K562 (cell line): ENCODE data around the gene RNF215. TPM values are rescaled to one million over a fixed set of nuclear protein-coding genes. Genes with fewer than 3 reads are reported as not detected.

Source experiments
- ARID1B ChIP-seq: fragments of 450-650 bp; IDR thresholded peaks from 2 replicates; pipeline ENCODE4 v1.6.1; 2016; ENCODE audit warnings: antibody characterized with exemption, mild to moderate bottlenecking, inconsistent platforms
- C11orf30 ChIP-seq: fragments of 450-650 bp; IDR thresholded peaks from 2 replicates; pipeline ENCODE4 v1.6.1; 2016; ENCODE audit warnings: low read depth, mild to moderate bottlenecking
- ELF4 ChIP-seq: fragments of 450-650 bp; formaldehyde crosslinking; IDR thresholded peaks from 2 replicates; pipeline ENCODE4 v1.4.0; 2022; ENCODE audit warnings: missing genetic modification characterization
- FOXJ3 ChIP-seq: sonication (generic); formaldehyde crosslinking; IDR thresholded peaks from 2 replicates; pipeline ENCODE4 v1.4.0; 2020; ENCODE audit warnings: mild to moderate bottlenecking, missing genetic modification reagents
- FOXK2 ChIP-seq, 2 experiments: fragments of 450-650 bp; IDR thresholded peaks in 1 of 2; conservative IDR thresholded peaks in 1 of 2; 2 replicates each; pipeline ENCODE4 v1.6.1; 2016; ENCODE audit warnings: low read depth in 2 of 2, mild to moderate bottlenecking in 1 of 2
- HDGF ChIP-seq: fragments of 450-650 bp; IDR thresholded peaks from 2 replicates; pipeline ENCODE4 v1.6.1; 2016
- MTA2 ChIP-seq: fragments of 450-650 bp; IDR thresholded peaks from 2 replicates; pipeline ENCODE4 v1.6.1; 2016; ENCODE audit warnings: low read depth
- POLR2H ChIP-seq: IDR thresholded peaks from 2 replicates; pipeline ENCODE4 v1.6.1; 2016; ENCODE audit warnings: missing genetic modification characterization, low read depth, mild to moderate bottlenecking, control low read depth, missing compliant biosample characterization, moderate library complexity
- RAD21 ChIP-seq, 2 experiments: fragments of 250-450 bp in 1 of 2; fragments of 450-650 bp in 1 of 2; sonication (Bioruptor Pico) in 1 of 2; formaldehyde crosslinking in 1 of 2; IDR thresholded peaks in 1 of 2; conservative IDR thresholded peaks in 1 of 2; 2 replicates each; pipeline versions ENCODE4 v1.4.0 to v1.8.0; 2020 to 2022; ENCODE audit warnings: mild to moderate bottlenecking in 2 of 2, moderate library complexity in 1 of 2
- RBBP5 ChIP-seq: fragments of 200-600 bp; sonication (generic); IDR thresholded peaks from 2 replicates; pipeline ENCODE4 v1.6.1; 2012; ENCODE audit warnings: borderline replicate concordance, mild to moderate bottlenecking, low read length, control low read depth, inconsistent platforms; ENCODE audit not compliant: insufficient read depth, poor library complexity, severe bottlenecking
- SMARCE1 ChIP-seq: fragments of 450-650 bp; IDR thresholded peaks from 2 replicates; pipeline ENCODE4 v1.7.1; 2016; ENCODE audit warnings: mild to moderate bottlenecking
- SPI1 ChIP-seq: IDR thresholded peaks from 2 replicates; pipeline ENCODE4 v1.6.1; 2011; ENCODE audit warnings: low read depth, low read length, control low read depth, borderline replicate concordance
- TAF1 ChIP-seq: IDR thresholded peaks from 2 replicates; pipeline ENCODE4 v1.6.1; 2011; ENCODE audit warnings: mild to moderate bottlenecking, low read length, moderate library complexity; ENCODE audit not compliant: insufficient read depth, control insufficient read depth, severe bottlenecking; ENCODE audit errors: extremely low read depth
- TEAD1 ChIP-seq, 2 experiments: fragments of 450-650 bp in 1 of 2; sonication (generic) in 1 of 2; formaldehyde crosslinking; IDR thresholded peaks; 2 replicates each; pipeline versions ENCODE4 v1.4.0 to v1.8.0; 2020 to 2022; ENCODE audit warnings: mild to moderate bottlenecking in 2 of 2, missing genetic modification reagents in 1 of 2
- YY1 ChIP-seq, 3 experiments: IDR thresholded peaks; 2 replicates each; pipeline ENCODE4 v1.6.1; 2011; ENCODE audit warnings: low read length in 2 of 3, mild to moderate bottlenecking in 2 of 3, moderate library complexity in 2 of 3, borderline replicate concordance in 1 of 3, control low read depth in 1 of 3, low read depth in 1 of 3; ENCODE audit not compliant: insufficient read depth in 3 of 3, insufficient replicate concordance in 2 of 3, control insufficient read depth in 1 of 3, insufficient read length in 1 of 3; ENCODE audit errors: extremely low read depth in 1 of 3
- ZNF232 ChIP-seq: sonication (generic); formaldehyde crosslinking; IDR thresholded peaks from 2 replicates; pipeline ENCODE4 v1.8.0; 2022; ENCODE audit warnings: mild to moderate bottlenecking, missing genetic modification reagents
- polyA plus RNA-seq, 8 experiments: library from polyadenylated mRNA; depleted of rRNA in 4 of 8; stranded (reverse) in 5 of 8; unstranded in 3 of 8; fragments of >200 nt; fragmentation: Nextera tagmentation in 2 of 8; fragmentation: Illumina TruSeq in 1 of 8; extraction: Ambion mirVana in 2 of 8; extraction: Trizol in 1 of 8; gene quantifications; 2 replicates each; pipeline versions ENCODE4 v1.2.1 to v1.2.3, GENCODE V29; 2011 to 2014; ENCODE audit warnings: inconsistent platforms in 1 of 8, missing spikeins in 1 of 8
- total RNA-seq, 7 experiments: library from RNA; depleted of rRNA in 6 of 7; stranded (reverse); fragments of >200 nt in 6 of 7; fragmentation: Illumina TruSeq in 2 of 7; extraction: Trizol in 2 of 7; gene quantifications; 2 replicates each; pipeline versions ENCODE4 v1.2.1 to v1.2.3, GENCODE V29; 2011 to 2021; ENCODE audit warnings: low replicate concordance in 1 of 7
- TF ChIP-seq, protein P1 (sequence below), 3 experiments: fragments of 200-800 bp in 1 of 3; sonication (Bioruptor generic) in 1 of 3; sonication (generic) in 1 of 3; formaldehyde crosslinking in 1 of 3; IDR thresholded peaks; 2 replicates each; pipeline versions ENCODE4 v1.6.1 to v1.8.0; 2016 to 2022; ENCODE audit warnings: mild to moderate bottlenecking in 2 of 3, missing compliant biosample characterization in 2 of 3, missing genetic modification characterization in 2 of 3, missing genetic modification reagents in 1 of 3
- TF ChIP-seq, protein P2 (sequence below): fragments of 450-650 bp; conservative IDR thresholded peaks from 2 replicates; pipeline ENCODE4 v1.6.1; 2016; ENCODE audit warnings: missing genetic modification characterization, low read depth, mild to moderate bottlenecking, control low read depth, missing compliant biosample characterization

RNF215 gene
- total and polyA plus RNA-seq, 9 of the 15 experiments (the other 6 are each of a cell fraction or from before 2014, with no cell fraction given), result 0.08 to 9.8 (median 2.7) TPM

DNA sequence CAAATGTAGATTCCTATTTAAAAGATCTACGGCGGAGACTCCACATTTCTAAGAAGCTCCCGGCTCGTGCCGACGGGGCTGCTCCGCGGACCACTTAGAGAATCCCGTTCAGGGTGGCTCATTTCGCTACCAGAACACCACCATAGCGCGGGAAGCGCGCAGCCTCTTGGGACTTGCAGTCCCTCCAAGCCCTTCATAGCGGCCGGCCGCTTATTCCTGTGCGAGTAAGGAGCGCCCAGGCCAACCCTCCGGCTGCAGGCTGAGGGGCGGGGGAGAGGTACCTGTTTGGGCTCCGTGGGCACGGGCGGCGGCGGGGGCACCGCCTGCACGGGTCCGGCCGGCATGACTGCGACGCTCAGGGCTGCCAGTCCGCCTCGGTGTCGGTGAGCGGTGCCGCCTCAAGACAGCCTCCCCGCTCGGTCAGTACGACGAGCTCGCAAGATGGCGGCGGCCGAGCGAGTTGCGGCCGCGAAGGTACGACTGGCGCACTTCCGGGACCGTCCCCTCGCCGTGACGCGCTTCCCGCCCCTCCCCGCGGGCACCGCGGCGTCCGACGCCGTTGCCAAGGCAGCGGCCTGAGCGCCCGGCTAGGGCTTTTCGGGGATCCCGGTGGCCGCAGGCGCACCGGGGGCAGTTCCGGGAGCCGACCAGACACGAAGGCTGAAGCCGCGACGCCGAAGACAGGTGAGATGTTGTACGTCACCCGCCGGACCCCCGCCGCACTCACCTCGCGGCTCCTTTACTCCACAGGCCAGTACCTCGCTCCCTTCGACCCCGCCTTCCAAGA lies 30.6 kb downstream of the RNF215 start, which contains the start of the genes CCDC157 and SF3A1 (continued):
- TF ChIP-seq YY1 (IDR thresholded peaks at IDR 0.05; ENCODE audit: borderline replicate concordance in 1 of 3, control insufficient read depth in 1 of 3, extremely low read depth in 1 of 3, insufficient read depth in 3 of 3, insufficient read length in 1 of 3, insufficient replicate concordance in 2 of 3, low read depth in 1 of 3, low read length in 2 of 3) (peak; percentile 84 to 97 (median 96)), TAF1 (peak; percentile 63), ZNF232 (CRISPR knock-in tag) (no peak), ELF4 (CRISPR knock-in tag) (0 out of 2 replicates have a peak, but pooled peaks have one; percentile 13), FOXK2 (conservative IDR thresholded peaks at IDR 0.05 in 1 of 2, IDR thresholded peaks at IDR 0.05 in 1 of 2; ENCODE audit: low read depth in 2 of 2) (no peak), SMARCE1 (no peak), RAD21 (CRISPR knock-in tag; conservative IDR thresholded peaks at IDR 0.05 in 1 of 2, IDR thresholded peaks at IDR 0.05 in 1 of 2) (no peak), MTA2 (no peak), POLR2H (tag) (peak; percentile 59; the same call in 1 of the 2 replicates), HDGF (no peak), RBBP5 (peak; percentile 87), ARID1B (no peak), SPI1 (no peak), TEAD1 (CRISPR knock-in tag; IDR thresholded peaks at IDR 0.05) (no peak), C11orf30 (peak; percentile 76), FOXJ3 (CRISPR knock-in tag) (no peak)
- TF ChIP-seq, protein P1, sequence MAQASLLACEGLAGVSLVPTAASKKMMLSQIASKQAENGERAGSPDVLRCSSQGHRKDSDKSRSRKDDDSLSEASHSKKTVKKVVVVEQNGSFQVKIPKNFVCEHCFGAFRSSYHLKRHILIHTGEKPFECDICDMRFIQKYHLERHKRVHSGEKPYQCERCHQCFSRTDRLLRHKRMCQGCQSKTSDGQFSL (CRISPR knock-in tag; IDR thresholded peaks at IDR 0.05), result peak; percentile 53; the same call in 1 of the 2 replicates
- TF ChIP-seq, protein P1 (tag; IDR thresholded peaks at IDR 0.05), result no peak
- TF ChIP-seq, protein P2, sequence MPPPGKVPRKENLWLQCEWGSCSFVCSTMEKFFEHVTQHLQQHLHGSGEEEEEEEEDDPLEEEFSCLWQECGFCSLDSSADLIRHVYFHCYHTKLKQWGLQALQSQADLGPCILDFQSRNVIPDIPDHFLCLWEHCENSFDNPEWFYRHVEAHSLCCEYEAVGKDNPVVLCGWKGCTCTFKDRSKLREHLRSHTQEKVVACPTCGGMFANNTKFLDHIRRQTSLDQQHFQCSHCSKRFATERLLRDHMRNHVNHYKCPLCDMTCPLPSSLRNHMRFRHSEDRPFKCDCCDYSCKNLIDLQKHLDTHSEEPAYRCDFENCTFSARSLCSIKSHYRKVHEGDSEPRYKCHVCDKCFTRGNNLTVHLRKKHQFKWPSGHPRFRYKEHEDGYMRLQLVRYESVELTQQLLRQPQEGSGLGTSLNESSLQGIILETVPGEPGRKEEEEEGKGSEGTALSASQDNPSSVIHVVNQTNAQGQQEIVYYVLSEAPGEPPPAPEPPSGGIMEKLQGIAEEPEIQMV (tag), result peak; percentile 86
